Stimulated activated CD4-positive, alpha-beta T cell treated with anti-CD3 and anti-CD28 coated beads, Interleukin-2, amount 100 ng/mL, for 4 hours (primary cell): ENCODE measurements around the gene FAM72D.
"Not testable (repeated sequence)": the region's sequence is repeated elsewhere in the genome, so short reads cannot be mapped to it uniquely, and the experiment has no call there.

Experiments used
- DNase-seq: peaks from one replicate; pipeline ENCODE4 v3.0.0-alpha.2; 2020; ENCODE audit warnings: low read depth

FAM72D gene

DNA sequence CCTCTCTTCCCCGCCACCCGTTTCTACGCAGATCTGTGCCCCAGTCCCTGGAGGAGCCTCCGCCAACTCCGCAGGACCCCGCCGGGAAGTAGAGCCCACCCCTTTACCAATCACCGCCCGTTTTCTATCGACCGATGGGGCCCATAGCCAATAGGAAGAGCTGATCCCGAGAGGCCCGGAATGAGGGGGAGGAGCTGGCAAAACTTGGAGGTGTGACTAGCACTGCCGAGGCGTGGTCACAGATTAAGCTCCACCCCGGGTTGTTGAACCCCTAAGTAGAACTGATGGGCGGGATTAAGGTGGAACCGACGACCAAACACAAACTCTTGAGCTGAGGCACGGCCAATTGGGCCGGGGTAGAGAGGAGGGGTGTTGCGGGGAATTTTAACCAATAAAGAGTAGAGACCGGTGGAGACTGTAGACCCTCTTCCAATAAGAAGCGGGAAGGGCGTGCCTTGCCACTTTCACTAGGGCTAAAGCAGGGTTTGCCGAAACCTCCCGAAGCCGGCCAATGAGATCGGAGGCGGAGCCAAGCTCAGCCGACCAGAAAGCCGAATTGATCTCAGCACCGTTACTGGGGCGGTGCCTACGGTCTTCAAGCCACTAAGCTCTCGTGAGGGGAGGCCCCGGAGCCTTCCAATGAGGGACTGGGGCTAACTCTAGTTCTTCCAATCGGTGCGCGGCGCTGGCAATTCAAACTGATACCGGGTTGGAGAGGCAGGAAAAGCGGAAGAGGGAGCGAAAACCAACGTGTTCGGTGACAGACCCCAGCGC, at the start of gene FAM72D, which contains the start of gene SRGAP2B:
TSS of gene FAM72D (plus strand) at position 691 of the 774 bp plus-strand sequence. CDS start 874 bp downstream, outside the sequence.
TSS of gene SRGAP2B (minus strand) at position 45 of the 774 bp plus-strand sequence. CDS start 2,427 bp downstream, outside the sequence.
- not testable (repeated sequence) for DNase-seq

DNA sequence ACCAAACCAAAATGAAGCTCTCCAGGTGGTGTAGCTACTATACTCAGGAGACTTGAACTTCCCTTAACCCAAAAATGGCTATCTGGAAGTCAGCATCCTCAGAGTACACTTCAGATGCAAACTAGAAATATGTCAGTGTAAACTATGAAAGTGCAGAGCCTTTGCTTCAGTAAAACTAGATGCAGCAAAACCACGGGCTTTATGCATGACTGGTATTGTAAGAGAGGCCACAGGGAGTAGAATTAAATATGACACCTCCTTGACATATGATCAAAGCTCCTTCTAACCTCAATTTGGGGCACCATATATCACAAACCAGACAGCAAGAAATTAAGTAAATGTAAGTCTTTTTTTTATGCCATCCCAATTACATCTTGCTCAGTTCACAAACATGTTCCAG, 48.2 kb upstream of the FAM72D start:
- not testable (repeated sequence) for DNase-seq

GRCh38 chr1:145048181-145048856, 47.5 kb upstream of the FAM72D start:
- DNase-seq, result not testable (repeated sequence)

GRCh38 chr1:145052019-145052776, 43.6 kb upstream of the FAM72D start:
- DNase-seq, result not testable (repeated sequence)

GRCh38 chr1:145053428-145053827, 42.3 kb upstream of the FAM72D start:
- not testable (repeated sequence) for DNase-seq

- not testable (repeated sequence) for DNase-seq
Observed at GRCh38 chr1:145055217-145055760, 40.5 kb upstream of the FAM72D start.

- DNase-seq, result not testable (repeated sequence)
Observed at GRCh38 chr1:145058184-145058583, 37.6 kb upstream of the FAM72D start.

GRCh38 chr1:145063285-145063684, 32.5 kb upstream of the FAM72D start:
- DNase-seq, result not testable (repeated sequence)

- not testable (repeated sequence) for DNase-seq
Observed at GRCh38 chr1:145063941-145064648, 31.7 kb upstream of the FAM72D start.

DNA sequence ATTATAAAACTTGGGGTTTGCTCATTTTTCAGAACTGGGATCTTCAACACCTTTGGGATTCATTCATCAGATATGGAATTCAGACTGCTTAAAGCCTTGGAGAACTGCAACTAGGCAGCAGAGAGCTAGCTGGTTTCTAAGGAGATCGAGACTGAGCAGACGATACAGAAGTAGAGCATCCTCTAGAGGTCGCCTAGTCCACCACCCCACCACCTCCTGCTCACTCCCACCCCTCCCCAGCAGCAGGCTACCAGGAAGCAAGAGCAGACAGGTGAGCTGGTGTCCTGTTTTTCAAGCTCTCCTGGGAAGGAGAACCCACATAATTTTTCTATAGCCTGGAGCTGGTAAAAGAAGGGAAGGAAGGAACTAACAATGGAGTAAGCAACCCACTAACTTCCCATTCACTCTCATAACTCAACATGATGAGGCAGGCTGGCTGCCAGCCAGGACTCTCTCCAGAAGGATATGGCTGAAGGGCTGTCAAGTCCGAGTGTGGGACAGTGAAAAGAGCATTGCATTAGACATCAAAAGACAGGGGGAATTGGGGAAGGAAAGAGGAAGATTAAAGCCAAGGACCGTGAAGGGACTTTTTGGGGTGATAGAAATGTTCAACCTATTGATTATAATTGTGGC, 30.5 kb upstream of the FAM72D start:
- not testable (repeated sequence) for DNase-seq

DNA sequence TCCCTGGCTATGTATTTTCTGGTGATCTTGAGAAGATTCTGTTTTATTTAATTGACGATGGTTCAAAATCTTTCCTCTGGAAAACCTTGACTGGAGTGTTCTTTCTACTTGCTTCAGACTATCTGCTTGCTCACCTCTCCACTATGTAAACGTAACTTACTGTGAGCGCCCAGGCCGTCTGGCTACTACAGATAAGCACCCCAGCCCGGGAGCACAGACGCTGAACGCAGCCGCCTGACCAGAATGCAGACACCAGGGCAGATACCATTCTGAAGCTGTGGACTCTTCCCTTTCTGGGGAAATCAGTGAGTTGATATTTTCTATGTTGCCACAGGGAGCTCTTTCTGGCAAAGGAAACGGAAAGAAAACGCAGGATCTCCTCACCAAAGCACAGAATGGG, 29.3 kb upstream of the FAM72D start:
- not testable (repeated sequence) for DNase-seq

DNA sequence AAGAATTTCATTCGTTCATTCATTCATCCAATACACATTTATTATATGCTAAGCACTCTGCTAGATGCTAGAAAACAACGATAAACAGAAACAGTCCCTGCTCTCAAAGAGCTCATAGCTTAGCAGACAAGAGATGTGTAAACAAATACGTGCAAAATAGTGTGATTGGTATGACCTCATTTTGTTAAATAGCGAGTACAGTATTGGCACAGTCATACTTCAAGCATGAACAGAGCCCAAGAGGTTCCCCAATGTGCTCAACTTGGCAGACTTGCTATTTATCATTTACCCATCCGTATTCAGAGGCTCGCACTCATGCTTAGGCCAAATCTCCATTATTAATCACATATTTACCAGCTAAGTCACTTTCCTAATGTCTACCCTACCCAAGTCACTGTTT, 24.2 kb upstream of the FAM72D start:
- not testable (repeated sequence) for DNase-seq

- not testable (repeated sequence) for DNase-seq
Observed at GRCh38 chr1:145074021-145074559, 21.7 kb upstream of the FAM72D start.

DNA sequence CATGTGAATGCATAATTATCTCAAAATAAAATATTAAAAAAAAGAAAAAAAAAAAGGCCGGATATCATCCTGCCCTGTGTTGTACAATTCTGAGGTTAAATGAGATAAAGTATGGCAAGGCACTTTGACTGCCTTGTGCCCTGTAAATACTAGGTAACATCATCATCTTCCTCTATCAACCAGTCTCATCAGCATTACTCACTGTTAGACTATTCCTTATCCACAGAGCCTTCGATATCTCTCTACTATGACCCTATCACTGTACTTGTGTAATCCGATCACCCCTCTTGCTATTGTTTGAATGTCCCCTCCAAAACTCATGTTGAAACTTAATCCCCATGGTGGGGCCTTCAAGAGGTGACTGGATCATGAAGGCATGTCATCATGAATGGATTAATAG, 18.9 kb upstream of the FAM72D start:
- not testable (repeated sequence) for DNase-seq

DNA sequence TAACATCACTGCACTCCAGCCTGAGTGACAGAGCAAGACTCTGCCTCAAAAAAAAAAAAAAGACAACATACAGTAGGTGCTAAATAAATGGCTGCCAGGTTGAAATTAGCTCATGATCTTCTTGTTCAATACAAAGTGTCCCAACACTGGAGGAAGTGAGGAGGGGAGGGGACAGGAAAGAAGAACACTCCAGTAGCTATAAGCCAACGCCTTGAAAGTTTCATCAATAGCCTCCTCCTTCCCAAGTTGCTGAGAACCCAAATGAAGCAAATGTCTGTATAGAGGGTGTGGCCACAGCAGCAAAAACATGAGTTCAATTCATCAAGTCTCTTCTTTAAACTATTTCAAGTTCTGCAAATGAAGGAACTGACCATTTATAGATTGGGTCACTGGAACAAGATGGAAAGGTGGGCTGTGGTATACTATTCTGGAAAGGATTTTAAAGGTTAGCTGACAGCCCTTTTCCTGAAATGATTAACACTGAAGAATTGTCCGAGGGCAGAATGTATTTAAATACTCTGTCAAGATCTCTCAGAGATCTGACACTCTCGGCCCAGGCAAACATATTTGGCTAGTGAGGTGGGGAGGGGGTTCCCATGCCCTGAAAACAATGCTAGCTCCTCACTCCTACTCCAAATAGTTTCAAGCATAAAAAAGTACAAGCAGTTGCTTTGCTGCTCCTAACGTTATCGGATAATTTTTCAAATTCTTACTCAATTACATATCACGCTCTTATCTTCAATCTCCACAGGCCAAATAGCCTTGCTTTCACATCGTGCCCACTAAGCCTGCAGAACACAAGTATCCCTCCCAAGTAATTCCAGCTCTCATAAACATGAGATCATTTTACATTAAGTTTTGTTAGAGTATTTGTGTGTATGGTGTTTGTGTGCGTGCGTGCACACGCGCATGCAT, 17.6 kb upstream of the FAM72D start:
- DNase-seq, result not testable (repeated sequence)

GRCh38 chr1:145078787-145079370, 16.9 kb upstream of the FAM72D start:
- DNase-seq, result not testable (repeated sequence)

DNA sequence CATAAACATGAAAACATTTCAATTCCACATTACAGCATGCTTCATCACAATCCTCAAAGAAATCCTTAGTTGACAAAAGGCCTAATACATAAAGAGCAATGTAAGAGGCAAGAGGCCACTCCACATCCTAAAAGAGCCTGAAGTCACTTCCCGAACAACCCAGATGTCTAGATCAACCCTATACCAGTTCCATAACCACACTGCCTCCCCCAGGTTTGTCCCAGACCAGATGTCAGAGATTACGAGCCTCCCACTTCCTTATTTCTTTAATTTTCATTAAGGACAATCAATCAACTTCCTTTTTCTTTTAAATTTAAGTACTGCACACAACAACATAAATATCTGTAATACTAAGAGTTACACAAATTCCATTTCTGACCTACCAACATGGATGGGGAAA, 16.0 kb upstream of the FAM72D start:
- DNase-seq, result not testable (repeated sequence)

GRCh38 chr1:145080193-145080592, 15.6 kb upstream of the FAM72D start:
- not testable (repeated sequence) for DNase-seq
